Body of pancreas (tissue), 4 donors: ENCODE measurements around the gene ARRB2. TPM values are rescaled to one million over a fixed set of nuclear protein-coding genes. Genes with fewer than 3 reads are reported as not detected.
A peak's percentile ranks its signal among the peaks of the same experiment; 100 is the strongest.

Source experiments
- ATAC-seq: fragments of 150-250 bp; one replicate; pipeline ENCODE4 v1.9.1; 2016
- DNase-seq, 4 donors: peaks; one replicate each; pipeline ENCODE4 v3.0.0-alpha.2; 2019
- H3K27ac ChIP-seq, 4 donors: fragments of 200-600 bp; sonication (generic); 1 replicate in 3 of 4; 2 replicates in 1 of 4; pipeline versions ENCODE4 v1.5.1 to v1.6.1; 2016 to 2019; ENCODE audit warnings: mild to moderate bottlenecking in 1 of 4, mixed read lengths in 1 of 4, moderate library complexity in 1 of 4
- H3K27me3 ChIP-seq, 2 donors: fragments of 200-600 bp; sonication (generic); one replicate each; pipeline ENCODE4 v1.6.0; 2016; ENCODE audit warnings: mild to moderate bottlenecking in 1 of 2
- H3K36me3 ChIP-seq, 2 donors: fragments of 200-600 bp; sonication (generic); replicated peaks in 1 of 2; 2 replicates each; pipeline ENCODE4 v1.5.1; 2016; ENCODE audit warnings: low read depth in 2 of 2; ENCODE audit not compliant: insufficient read depth in 1 of 2
- H3K4me1 ChIP-seq: fragments of 200-600 bp; sonication (generic); one replicate; pipeline ENCODE4 v1.6.0; 2016
- H3K4me3 ChIP-seq, 2 donors: fragments of 200-600 bp; sonication (generic); 1 replicate in 1 of 2; 2 replicates in 1 of 2; pipeline ENCODE4 v1.5.1; 2016 to 2019
- H3K9me3 ChIP-seq, 3 donors: fragments of 200-600 bp; sonication (generic); 1 replicate in 2 of 3; 2 replicates in 1 of 3; pipeline ENCODE4 v1.5.1; 2016
- CTCF ChIP-seq, 7 experiments: fragments of 450-650 bp in 4 of 7; fragments of 200-600 bp in 3 of 7; sonication (generic) in 3 of 7; IDR thresholded peaks; one replicate each; pipeline ENCODE4 v1.5.1; 2016 to 2019; ENCODE audit warnings: antibody characterized with exemption in 7 of 7
- POLR2A ChIP-seq, 3 donors: fragments of 450-650 bp; IDR thresholded peaks; one replicate each; pipeline ENCODE4 v1.6.1; 2016; ENCODE audit warnings: antibody characterized with exemption in 3 of 3, mild to moderate bottlenecking in 2 of 3
- WGBS, 2 donors: methylation state at CpG; one replicate each; pipeline ENCODE4 v1.1.5; 2017; 5-methylcytosine and 5-hydroxymethylcytosine counted together
- intact Hi-C: fragments of 100-400 bp; cut with DNase I; formaldehyde crosslinking; loops from one replicate; pipeline ENCODE4 v1.15.1; 2023
- total RNA-seq, 2 donors: library from RNA; depleted of rRNA; stranded (reverse); fragments of >200 nt; gene quantifications; one replicate each; pipeline ENCODE4 v1.1.0, GENCODE V29; 2016

ARRB2 gene
- total RNA-seq, 2 donors from 2014 or later, result 12.5 to 13.2 TPM

- TF ChIP-seq CTCF (IDR thresholded peaks at IDR 0.05) (no peak), POLR2A (IDR thresholded peaks at IDR 0.05) (no peak)
- no peak for DNase-seq
- WGBS, 2 donors, result 51 to 70% methylated on average over 5 of the region's 5 CpGs
- no peaks in the 10 kb centered on the region for H3K9me3 ChIP-seq
- no peak overlapping the region for H3K27ac ChIP-seq
- no peak overlapping the region for H3K4me3 ChIP-seq
- H3K4me1 ChIP-seq, result no peaks in the 10 kb centered on the region
- H3K36me3 ChIP-seq, result no peaks in the 10 kb centered on the region
- no peak for ATAC-seq
- H3K27me3 ChIP-seq, result peaks cover 0 to 7% of the 10 kb centered on the region in 2 donors
- intact Hi-C loops, result no loop called here
These were observed 41.5 kb downstream of the ARRB2 start for GRCh38 chr17:4751932-4752331.

- H3K4me1 ChIP-seq, result no peaks in the 10 kb centered on the region
- no peak for DNase-seq
- intact Hi-C loops, result no loop called here
These were observed 43.0 kb downstream of the ARRB2 start for GRCh38 chr17:4753392-4753791.

GRCh38 chr17:4759776-4760236 lies 49.4 kb downstream of the ARRB2 start:
- Histone ChIP-seq H3K27ac (no peak overlapping the region), H3K27me3 (no peaks in the 10 kb centered on the region), H3K36me3 (no peaks in the 10 kb centered on the region), H3K4me1 (no peaks in the 10 kb centered on the region), H3K4me3 (no peak overlapping the region), H3K9me3 (no peaks in the 10 kb centered on the region)
- ATAC-seq (no peak), DNase-seq (no peak)
- WGBS, 2 donors, result 50 to 51% methylated on average over 10 of the region's 10 CpGs
- intact Hi-C loops, result no loop called here
- TF ChIP-seq POLR2A (IDR thresholded peaks at IDR 0.05), result no peak
- no peak for TF ChIP-seq CTCF (IDR thresholded peaks at IDR 0.05)

More at GRCh38 chr17:4753392-4753791, 43.0 kb downstream of the ARRB2 start:
- no peak for ATAC-seq
- TF ChIP-seq CTCF (IDR thresholded peaks at IDR 0.05) (no peak), POLR2A (IDR thresholded peaks at IDR 0.05) (no peak)
- H3K9me3 ChIP-seq, result no peaks in the 10 kb centered on the region
- WGBS, 2 donors, result 68 to 69% methylated on average over 1 of the region's 1 CpG
- H3K27me3 ChIP-seq, result peaks cover 0 to 7% of the 10 kb centered on the region in 2 donors
- no peak overlapping the region for H3K27ac ChIP-seq
- H3K4me3 ChIP-seq, result no peak overlapping the region
- H3K36me3 ChIP-seq, result no peaks in the 10 kb centered on the region

- Histone ChIP-seq H3K27ac (peak overlapping the region in 1 of 4 donors; percentile 71), H3K4me1 (no peaks in the 10 kb centered on the region), H3K36me3 (no peaks in the 10 kb centered on the region), H3K4me3 (no peak overlapping the region), H3K9me3 (no peaks in the 10 kb centered on the region), H3K27me3 (no peaks in the 10 kb centered on the region)
- WGBS, 2 donors, result 50 to 61% methylated on average over 3 of the region's 3 CpGs
- intact Hi-C loops, result no loop called here
- TF ChIP-seq POLR2A (IDR thresholded peaks at IDR 0.05) (peak in 1 of 3 donors; percentile 32), CTCF (IDR thresholded peaks at IDR 0.05) (no peak)
- no peak for DNase-seq
- no peak for ATAC-seq
These were observed 54.2 kb downstream of the ARRB2 start for GRCh38 chr17:4764595-4764994.

GRCh38 chr17:4766201-4766600 lies 55.8 kb downstream of the ARRB2 start:
- ATAC-seq (no peak), DNase-seq (peak in 1 of 4 donors; percentile 59)
- H3K9me3 ChIP-seq, result no peaks in the 10 kb centered on the region
- no peaks in the 10 kb centered on the region for H3K4me1 ChIP-seq
- H3K27me3 ChIP-seq, result no peaks in the 10 kb centered on the region
- H3K36me3 ChIP-seq, result no peaks in the 10 kb centered on the region
- TF ChIP-seq CTCF (IDR thresholded peaks at IDR 0.05) (no peak), POLR2A (IDR thresholded peaks at IDR 0.05) (no peak)
- intact Hi-C loops, result no loop called here
- 83% methylated on average over 3 of the region's 3 CpGs for WGBS, 2 donors
- H3K4me3 ChIP-seq, result no peak overlapping the region
- peak overlapping the region in 1 of 4 donors; percentile 75 for H3K27ac ChIP-seq
